ENCODE data around the gene P2RY2. TPM values are rescaled to one million over a fixed set of nuclear protein-coding genes. Genes with fewer than 3 reads are reported as not detected.

The P2RY2 gene
- total RNA-seq, 1 experiment from 2014 or later, result 1.2 TPM

DNA sequence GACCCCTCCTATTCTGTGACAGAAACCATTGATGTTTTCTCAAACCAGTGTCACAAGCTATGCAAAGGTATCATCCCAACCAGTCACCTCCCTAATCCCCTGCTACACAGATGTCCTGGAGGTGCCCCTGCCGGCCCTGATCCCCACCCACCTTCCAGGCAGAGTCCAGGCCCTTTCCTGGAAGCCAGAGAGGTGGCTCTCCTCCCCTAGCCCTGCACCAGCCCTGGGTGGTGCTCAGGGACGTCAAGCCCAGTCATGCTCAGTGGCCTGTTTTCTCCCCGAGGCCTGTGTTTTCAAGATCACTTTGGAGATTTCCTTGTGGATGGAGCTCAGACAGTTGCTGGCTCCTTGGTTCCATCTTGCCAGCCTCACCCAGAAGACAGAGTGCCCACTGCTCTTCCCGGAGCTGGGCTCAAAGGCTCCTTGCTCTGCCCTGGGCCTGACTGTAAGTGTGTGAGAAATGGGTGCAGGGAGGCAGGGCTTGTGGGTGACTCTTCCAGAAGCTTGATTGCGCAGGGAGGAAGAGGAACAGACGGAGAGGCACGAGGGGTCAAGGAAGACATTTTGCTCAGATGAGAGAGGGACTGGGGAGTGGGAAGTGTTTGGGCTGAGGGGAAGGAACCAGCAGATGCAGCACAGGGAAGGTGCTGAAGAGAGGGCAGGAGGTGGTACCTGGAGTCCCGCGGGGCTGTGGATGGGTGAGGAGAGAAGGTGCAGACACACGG, 65.4 kb downstream of the P2RY2 start:
- TF ChIP-seq, protein P1, sequence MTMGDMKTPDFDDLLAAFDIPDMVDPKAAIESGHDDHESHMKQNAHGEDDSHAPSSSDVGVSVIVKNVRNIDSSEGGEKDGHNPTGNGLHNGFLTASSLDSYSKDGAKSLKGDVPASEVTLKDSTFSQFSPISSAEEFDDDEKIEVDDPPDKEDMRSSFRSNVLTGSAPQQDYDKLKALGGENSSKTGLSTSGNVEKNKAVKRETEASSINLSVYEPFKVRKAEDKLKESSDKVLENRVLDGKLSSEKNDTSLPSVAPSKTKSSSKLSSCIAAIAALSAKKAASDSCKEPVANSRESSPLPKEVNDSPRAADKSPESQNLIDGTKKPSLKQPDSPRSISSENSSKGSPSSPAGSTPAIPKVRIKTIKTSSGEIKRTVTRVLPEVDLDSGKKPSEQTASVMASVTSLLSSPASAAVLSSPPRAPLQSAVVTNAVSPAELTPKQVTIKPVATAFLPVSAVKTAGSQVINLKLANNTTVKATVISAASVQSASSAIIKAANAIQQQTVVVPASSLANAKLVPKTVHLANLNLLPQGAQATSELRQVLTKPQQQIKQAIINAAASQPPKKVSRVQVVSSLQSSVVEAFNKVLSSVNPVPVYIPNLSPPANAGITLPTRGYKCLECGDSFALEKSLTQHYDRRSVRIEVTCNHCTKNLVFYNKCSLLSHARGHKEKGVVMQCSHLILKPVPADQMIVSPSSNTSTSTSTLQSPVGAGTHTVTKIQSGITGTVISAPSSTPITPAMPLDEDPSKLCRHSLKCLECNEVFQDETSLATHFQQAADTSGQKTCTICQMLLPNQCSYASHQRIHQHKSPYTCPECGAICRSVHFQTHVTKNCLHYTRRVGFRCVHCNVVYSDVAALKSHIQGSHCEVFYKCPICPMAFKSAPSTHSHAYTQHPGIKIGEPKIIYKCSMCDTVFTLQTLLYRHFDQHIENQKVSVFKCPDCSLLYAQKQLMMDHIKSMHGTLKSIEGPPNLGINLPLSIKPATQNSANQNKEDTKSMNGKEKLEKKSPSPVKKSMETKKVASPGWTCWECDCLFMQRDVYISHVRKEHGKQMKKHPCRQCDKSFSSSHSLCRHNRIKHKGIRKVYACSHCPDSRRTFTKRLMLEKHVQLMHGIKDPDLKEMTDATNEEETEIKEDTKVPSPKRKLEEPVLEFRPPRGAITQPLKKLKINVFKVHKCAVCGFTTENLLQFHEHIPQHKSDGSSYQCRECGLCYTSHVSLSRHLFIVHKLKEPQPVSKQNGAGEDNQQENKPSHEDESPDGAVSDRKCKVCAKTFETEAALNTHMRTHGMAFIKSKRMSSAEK (CRISPR knock-in tag; IDR thresholded peaks at IDR 0.05; ENCODE audit: borderline replicate concordance), result no peak
- no peak for TF ChIP-seq SMAD3 (CRISPR knock-in tag; IDR thresholded peaks at IDR 0.05; ENCODE audit: borderline replicate concordance)
- TF ChIP-seq, protein P2, sequence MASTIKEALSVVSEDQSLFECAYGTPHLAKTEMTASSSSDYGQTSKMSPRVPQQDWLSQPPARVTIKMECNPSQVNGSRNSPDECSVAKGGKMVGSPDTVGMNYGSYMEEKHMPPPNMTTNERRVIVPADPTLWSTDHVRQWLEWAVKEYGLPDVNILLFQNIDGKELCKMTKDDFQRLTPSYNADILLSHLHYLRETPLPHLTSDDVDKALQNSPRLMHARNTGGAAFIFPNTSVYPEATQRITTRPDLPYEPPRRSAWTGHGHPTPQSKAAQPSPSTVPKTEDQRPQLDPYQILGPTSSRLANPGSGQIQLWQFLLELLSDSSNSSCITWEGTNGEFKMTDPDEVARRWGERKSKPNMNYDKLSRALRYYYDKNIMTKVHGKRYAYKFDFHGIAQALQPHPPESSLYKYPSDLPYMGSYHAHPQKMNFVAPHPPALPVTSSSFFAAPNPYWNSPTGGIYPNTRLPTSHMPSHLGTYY (CRISPR knock-in tag; IDR thresholded peaks at IDR 0.05), result no peak
- no peak for TF ChIP-seq ELF4 (CRISPR knock-in tag; IDR thresholded peaks at IDR 0.05; ENCODE audit: low read depth)
- TF ChIP-seq TEAD4 (CRISPR knock-in tag; IDR thresholded peaks at IDR 0.05), result no peak
- TF ChIP-seq, protein P3, sequence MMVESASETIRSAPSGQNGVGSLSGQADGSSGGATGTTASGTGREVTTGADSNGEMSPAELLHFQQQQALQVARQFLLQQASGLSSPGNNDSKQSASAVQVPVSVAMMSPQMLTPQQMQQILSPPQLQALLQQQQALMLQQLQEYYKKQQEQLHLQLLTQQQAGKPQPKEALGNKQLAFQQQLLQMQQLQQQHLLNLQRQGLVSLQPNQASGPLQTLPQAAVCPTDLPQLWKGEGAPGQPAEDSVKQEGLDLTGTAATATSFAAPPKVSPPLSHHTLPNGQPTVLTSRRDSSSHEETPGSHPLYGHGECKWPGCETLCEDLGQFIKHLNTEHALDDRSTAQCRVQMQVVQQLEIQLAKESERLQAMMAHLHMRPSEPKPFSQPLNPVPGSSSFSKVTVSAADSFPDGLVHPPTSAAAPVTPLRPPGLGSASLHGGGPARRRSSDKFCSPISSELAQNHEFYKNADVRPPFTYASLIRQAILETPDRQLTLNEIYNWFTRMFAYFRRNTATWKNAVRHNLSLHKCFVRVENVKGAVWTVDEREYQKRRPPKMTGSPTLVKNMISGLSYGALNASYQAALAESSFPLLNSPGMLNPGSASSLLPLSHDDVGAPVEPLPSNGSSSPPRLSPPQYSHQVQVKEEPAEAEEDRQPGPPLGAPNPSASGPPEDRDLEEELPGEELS (CRISPR knock-in tag; IDR thresholded peaks at IDR 0.05), result no peak
- no peak for TF ChIP-seq JUN (CRISPR knock-in tag; IDR thresholded peaks at IDR 0.05)
- TF ChIP-seq NR1H2 (CRISPR knock-in tag; IDR thresholded peaks at IDR 0.05), result no peak
- TF ChIP-seq, protein P4, sequence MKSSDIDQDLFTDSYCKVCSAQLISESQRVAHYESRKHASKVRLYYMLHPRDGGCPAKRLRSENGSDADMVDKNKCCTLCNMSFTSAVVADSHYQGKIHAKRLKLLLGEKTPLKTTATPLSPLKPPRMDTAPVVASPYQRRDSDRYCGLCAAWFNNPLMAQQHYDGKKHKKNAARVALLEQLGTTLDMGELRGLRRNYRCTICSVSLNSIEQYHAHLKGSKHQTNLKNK (CRISPR knock-in tag; IDR thresholded peaks at IDR 0.05), result no peak
- TF ChIP-seq, protein P5, sequence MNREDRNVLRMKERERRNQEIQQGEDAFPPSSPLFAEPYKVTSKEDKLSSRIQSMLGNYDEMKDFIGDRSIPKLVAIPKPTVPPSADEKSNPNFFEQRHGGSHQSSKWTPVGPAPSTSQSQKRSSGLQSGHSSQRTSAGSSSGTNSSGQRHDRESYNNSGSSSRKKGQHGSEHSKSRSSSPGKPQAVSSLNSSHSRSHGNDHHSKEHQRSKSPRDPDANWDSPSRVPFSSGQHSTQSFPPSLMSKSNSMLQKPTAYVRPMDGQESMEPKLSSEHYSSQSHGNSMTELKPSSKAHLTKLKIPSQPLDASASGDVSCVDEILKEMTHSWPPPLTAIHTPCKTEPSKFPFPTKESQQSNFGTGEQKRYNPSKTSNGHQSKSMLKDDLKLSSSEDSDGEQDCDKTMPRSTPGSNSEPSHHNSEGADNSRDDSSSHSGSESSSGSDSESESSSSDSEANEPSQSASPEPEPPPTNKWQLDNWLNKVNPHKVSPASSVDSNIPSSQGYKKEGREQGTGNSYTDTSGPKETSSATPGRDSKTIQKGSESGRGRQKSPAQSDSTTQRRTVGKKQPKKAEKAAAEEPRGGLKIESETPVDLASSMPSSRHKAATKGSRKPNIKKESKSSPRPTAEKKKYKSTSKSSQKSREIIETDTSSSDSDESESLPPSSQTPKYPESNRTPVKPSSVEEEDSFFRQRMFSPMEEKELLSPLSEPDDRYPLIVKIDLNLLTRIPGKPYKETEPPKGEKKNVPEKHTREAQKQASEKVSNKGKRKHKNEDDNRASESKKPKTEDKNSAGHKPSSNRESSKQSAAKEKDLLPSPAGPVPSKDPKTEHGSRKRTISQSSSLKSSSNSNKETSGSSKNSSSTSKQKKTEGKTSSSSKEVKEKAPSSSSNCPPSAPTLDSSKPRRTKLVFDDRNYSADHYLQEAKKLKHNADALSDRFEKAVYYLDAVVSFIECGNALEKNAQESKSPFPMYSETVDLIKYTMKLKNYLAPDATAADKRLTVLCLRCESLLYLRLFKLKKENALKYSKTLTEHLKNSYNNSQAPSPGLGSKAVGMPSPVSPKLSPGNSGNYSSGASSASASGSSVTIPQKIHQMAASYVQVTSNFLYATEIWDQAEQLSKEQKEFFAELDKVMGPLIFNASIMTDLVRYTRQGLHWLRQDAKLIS (CRISPR knock-in tag; IDR thresholded peaks at IDR 0.05; ENCODE audit: borderline replicate concordance), result no peak
- no peak for TF ChIP-seq ZNF138 (CRISPR knock-in tag; conservative IDR thresholded peaks at IDR 0.05)
- no peak for TF ChIP-seq FOXP1 (CRISPR knock-in tag; IDR thresholded peaks at IDR 0.05; ENCODE audit: borderline replicate concordance)
- TF ChIP-seq CREM (CRISPR knock-in tag; IDR thresholded peaks at IDR 0.05), result no peak
- TF ChIP-seq SMAD4 (CRISPR knock-in tag; IDR thresholded peaks at IDR 0.05), result no peak
- no peak for TF ChIP-seq NR2C2 (CRISPR knock-in tag; IDR thresholded peaks at IDR 0.05)
- no peak for TF ChIP-seq NR3C1 (CRISPR knock-in tag; conservative IDR thresholded peaks at IDR 0.05; ENCODE audit: low read depth)
- TF ChIP-seq, protein P6, sequence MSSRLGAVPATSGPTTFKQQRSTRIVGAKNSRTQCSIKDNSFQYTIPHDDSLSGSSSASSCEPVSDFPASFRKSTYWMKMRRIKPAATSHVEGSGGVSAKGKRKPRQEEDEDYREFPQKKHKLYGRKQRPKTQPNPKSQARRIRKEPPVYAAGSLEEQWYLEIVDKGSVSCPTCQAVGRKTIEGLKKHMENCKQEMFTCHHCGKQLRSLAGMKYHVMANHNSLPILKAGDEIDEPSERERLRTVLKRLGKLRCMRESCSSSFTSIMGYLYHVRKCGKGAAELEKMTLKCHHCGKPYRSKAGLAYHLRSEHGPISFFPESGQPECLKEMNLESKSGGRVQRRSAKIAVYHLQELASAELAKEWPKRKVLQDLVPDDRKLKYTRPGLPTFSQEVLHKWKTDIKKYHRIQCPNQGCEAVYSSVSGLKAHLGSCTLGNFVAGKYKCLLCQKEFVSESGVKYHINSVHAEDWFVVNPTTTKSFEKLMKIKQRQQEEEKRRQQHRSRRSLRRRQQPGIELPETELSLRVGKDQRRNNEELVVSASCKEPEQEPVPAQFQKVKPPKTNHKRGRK (CRISPR knock-in tag; IDR thresholded peaks at IDR 0.05; ENCODE audit: borderline replicate concordance), result no peak
- Mint-ChIP-seq H3K9me3 (no peaks in the 10 kb centered on the region), H3K4me3 (no peak overlapping the region), H3K4me1 (no peaks in the 10 kb centered on the region), H3K36me3 (no peaks in the 10 kb centered on the region), H3K27ac (no peak overlapping the region), H3K27me3 (ENCODE audit: low read depth) (no peaks in the 10 kb centered on the region; the same call in none of the 2 replicates)
- ChIA-PET POLR2A (no interaction called here), CTCF (interaction anchor here (1.2 to 2.0 kb wide), 5 partner anchors 26 to 101 kb away, joined by 3 to 10 read pairs (median 4); no protein-coding TSS in a partner anchor)
- DNase-seq (ENCODE audit: low spot score) (no peak), ATAC-seq (no peak)

Data from WTC11 (cell line).